K562 (cell line): ENCODE results near the gene SGCG. TPM values are rescaled to one million over a fixed set of nuclear protein-coding genes. Genes with fewer than 3 reads are reported as not detected.

Experiments
- ATAC-seq: fragments of 200-7000 bp; cut with Tn5 transposase; 3 replicates; pipeline ENCODE4 v1.9.1; 2020; ENCODE audit warnings: moderate library complexity
- BruUV-seq: library from RNA; stranded (reverse); fragments of 400-500 nt; replicated peaks from 2 replicates; lab custom pipeline; 2021; lab: Mats Ljungman, UMichigan
- CTCF ChIA-PET: fragments of 300-600 bp; formaldehyde crosslinking; extraction: SDS; loops from one replicate; lab custom pipeline; 2021; ENCODE audit warnings: low intra/inter-chr PET ratio; lab: Yijun Ruan, JAX
- POLR2A ChIA-PET: fragments of 300-600, 350-650 bp; sonication (Branson Sonifier 250); formaldehyde crosslinking; extraction: SDS; loops from one replicate; lab custom pipeline; 2021; ENCODE audit warnings: antibody characterized with exemption, inconsistent platforms; lab: Yijun Ruan, JAX
- DNase-seq, 4 experiments: peaks; one replicate each; pipeline versions ENCODE4 v3.0.0 to v3.0.0-alpha.2; 2011 to 2018; ENCODE audit warnings: low spot score in 3 of 4, mixed read lengths in 3 of 4; ENCODE audit errors: extremely low read depth in 1 of 4
- FAIRE-seq: peaks from 2 replicates; lab custom pipeline; 2011; peaks lifted over from hg19 to GRCh38; lab: Jason Lieb, UNC
- H2AFZ ChIP-seq: 2 replicates; pipeline ENCODE4 v1.6.0; 2011; ENCODE audit warnings: low read depth, low read length, control low read depth, inconsistent platforms
- H3K27ac ChIP-seq: fragments of 200-600 bp; 3 replicates; pipeline ENCODE4 v1.8.0; 2011; ENCODE audit warnings: low read depth, mild to moderate bottlenecking, control low read depth, inconsistent platforms, low read length, moderate library complexity, mixed read lengths; ENCODE audit errors: extremely low read depth
- H3K27me3 ChIP-seq, 2 experiments: fragments of 300-600 bp in 1 of 2; 2 replicates in 1 of 2; 3 replicates in 1 of 2; pipeline versions ENCODE4 v1.6.0 to v1.8.0; 2011; ENCODE audit warnings: inconsistent platforms in 2 of 2, low read length in 2 of 2, mild to moderate bottlenecking in 1 of 2, mixed read lengths in 1 of 2, moderate library complexity in 1 of 2; ENCODE audit not compliant: control insufficient read depth in 2 of 2, insufficient read depth in 2 of 2
- H3K36me3 ChIP-seq: fragments of 300-600 bp; 3 replicates; pipeline ENCODE4 v1.8.0; 2011; ENCODE audit warnings: mild to moderate bottlenecking, low read length, inconsistent platforms; ENCODE audit not compliant: control insufficient read depth, insufficient read depth
- H3K4me1 ChIP-seq, 2 experiments: fragments of 200-600 bp in 1 of 2; replicated peaks in 1 of 2; 2 replicates in 1 of 2; 3 replicates in 1 of 2; pipeline versions ENCODE4 v1.5.1 to v1.8.0; 2011; ENCODE audit warnings: inconsistent platforms in 2 of 2, low read length in 2 of 2, mild to moderate bottlenecking in 1 of 2, mixed read lengths in 1 of 2, moderate library complexity in 1 of 2; ENCODE audit not compliant: control insufficient read depth in 2 of 2, insufficient read depth in 2 of 2
- H3K4me2 ChIP-seq: 2 replicates; pipeline ENCODE4 v1.6.1; 2011; ENCODE audit warnings: low read length, control low read depth, inconsistent platforms, mixed read lengths; ENCODE audit not compliant: insufficient read depth
- H3K4me3 ChIP-seq: fragments of 200-600 bp; sonication (generic), shearing (Covaris generic); 2 replicates; pipeline ENCODE4 v1.5.1; 2016; ENCODE audit warnings: control low read depth, inconsistent platforms
- H3K79me2 ChIP-seq: fragments of 200-600 bp; 3 replicates; pipeline ENCODE4 v1.8.0; 2011; ENCODE audit warnings: low read length, inconsistent platforms; ENCODE audit not compliant: control insufficient read depth, insufficient read depth
- H3K9ac ChIP-seq, 2 experiments: 2 replicates each; pipeline versions ENCODE4 v1.6.0 to v1.6.1; 2011; ENCODE audit warnings: low read depth in 2 of 2, low read length in 2 of 2, control low read depth in 1 of 2, inconsistent platforms in 1 of 2, mild to moderate bottlenecking in 1 of 2, mixed read lengths in 1 of 2; ENCODE audit not compliant: insufficient read depth in 1 of 2
- H3K9me1 ChIP-seq: one replicate; pipeline ENCODE4 v1.6.0; 2011; ENCODE audit warnings: inconsistent platforms, mild to moderate bottlenecking, low read length, moderate library complexity; ENCODE audit not compliant: control insufficient read depth, insufficient read depth
- H3K9me3 ChIP-seq: replicated peaks from 2 replicates; pipeline ENCODE4 v1.5.1; 2011; ENCODE audit warnings: low read depth, low read length, inconsistent platforms; ENCODE audit not compliant: control insufficient read depth, insufficient read depth
- H4K20me1 ChIP-seq: replicated peaks from 2 replicates; pipeline ENCODE4 v1.6.1; 2011; ENCODE audit warnings: low read length, inconsistent platforms, mixed read lengths; ENCODE audit not compliant: control insufficient read depth, insufficient read depth
- CEBPB ChIP-seq: fragments of 450-650 bp; IDR thresholded peaks from 2 replicates; pipeline ENCODE4 v1.6.1; 2016; ENCODE audit warnings: missing genetic modification characterization, missing compliant biosample characterization
- CEBPG ChIP-seq, 3 experiments: fragments of 200-800 bp in 1 of 3; sonication (Bioruptor generic) in 1 of 3; sonication (generic) in 1 of 3; formaldehyde crosslinking in 1 of 3; IDR thresholded peaks in 2 of 3; conservative IDR thresholded peaks in 1 of 3; 2 replicates each; pipeline versions ENCODE4 v1.6.1 to v1.8.0; 2016 to 2022; ENCODE audit warnings: missing compliant biosample characterization in 2 of 3, missing genetic modification characterization in 2 of 3, mild to moderate bottlenecking in 1 of 3, missing genetic modification reagents in 1 of 3
- FOSL1 ChIP-seq: fragments of 200-800 bp; sonication (Bioruptor generic); conservative IDR thresholded peaks from 2 replicates; pipeline ENCODE4 v1.6.1; 2016; ENCODE audit warnings: missing genetic modification characterization, missing compliant biosample characterization
- FOXP1 ChIP-seq: sonication (generic); formaldehyde crosslinking; IDR thresholded peaks from 2 replicates; pipeline ENCODE4 v1.8.0; 2022; ENCODE audit warnings: mild to moderate bottlenecking, missing genetic modification reagents
- NFIX ChIP-seq: fragments of 250-450 bp; sonication (Bioruptor Pico); IDR thresholded peaks from 2 replicates; pipeline ENCODE4 v1.4.0; 2020; ENCODE audit warnings: low read depth, mild to moderate bottlenecking, moderate library complexity
- POLR2H ChIP-seq: IDR thresholded peaks from 2 replicates; pipeline ENCODE4 v1.6.1; 2016; ENCODE audit warnings: missing genetic modification characterization, low read depth, mild to moderate bottlenecking, control low read depth, missing compliant biosample characterization, moderate library complexity
- WGBS: fragments of 100-300 bp; shearing (Covaris generic); methylation state at CpG from one replicate; pipeline ENCODE4 v1.1.6; 2016; ENCODE audit warnings: low coverage, mixed read lengths; ENCODE audit not compliant: insufficient coverage; ENCODE audit errors: missing lambda C conversion rate; 5-methylcytosine and 5-hydroxymethylcytosine counted together
- in situ Hi-C: fragments of 300-500 bp; cut with MboI; formaldehyde crosslinking; loops from 4 replicates; pipeline ENCODE4 v1.15.0; 2018; ENCODE audit warnings: inconsistent platforms, mixed read lengths
- intact Hi-C: fragments of 100-400 bp; cut with micrococcal nuclease; formaldehyde crosslinking; loops from 2 replicates; pipeline ENCODE4 v1.14.2; 2022
- polyA plus RNA-seq, 8 experiments: library from polyadenylated mRNA; depleted of rRNA in 4 of 8; stranded (reverse) in 5 of 8; unstranded in 3 of 8; fragments of >200 nt; fragmentation: Nextera tagmentation in 2 of 8; fragmentation: Illumina TruSeq in 1 of 8; extraction: Ambion mirVana in 2 of 8; extraction: Trizol in 1 of 8; gene quantifications; 2 replicates each; pipeline versions ENCODE4 v1.2.1 to v1.2.3, GENCODE V29; 2011 to 2014; ENCODE audit warnings: inconsistent platforms in 1 of 8, missing spikeins in 1 of 8
- total RNA-seq, 7 experiments: library from RNA; depleted of rRNA in 6 of 7; stranded (reverse); fragments of >200 nt in 6 of 7; fragmentation: Illumina TruSeq in 2 of 7; extraction: Trizol in 2 of 7; gene quantifications; 2 replicates each; pipeline versions ENCODE4 v1.2.1 to v1.2.3, GENCODE V29; 2011 to 2021; ENCODE audit warnings: low replicate concordance in 1 of 7
- TF ChIP-seq, protein P1 (sequence below): fragments of 250-450 bp; sonication (Bioruptor Pico); IDR thresholded peaks from 2 replicates; pipeline ENCODE4 v1.5.0; 2021; ENCODE audit warnings: mild to moderate bottlenecking, borderline replicate concordance

The SGCG gene
- total and polyA plus RNA-seq, 9 of the 15 experiments (the other 6 are each of a cell fraction or from before 2014, with no cell fraction given) = 0.04 to 0.44 (median 0.34) TPM

DNA sequence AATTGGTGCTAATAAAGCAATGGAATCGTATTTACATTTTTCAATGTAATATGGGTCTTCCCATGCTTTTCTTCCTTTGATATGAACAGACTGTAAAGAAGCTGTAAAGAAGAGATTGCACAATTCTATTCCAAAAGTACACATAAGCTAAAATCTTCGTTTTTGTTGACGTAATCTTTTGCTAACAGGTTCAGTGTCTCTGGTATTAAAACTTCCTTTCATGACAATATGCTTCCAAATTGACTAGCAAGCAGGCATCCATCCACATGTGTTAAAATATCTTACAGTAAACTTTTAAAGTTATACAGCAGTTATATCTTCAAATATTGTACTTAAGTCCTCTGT lies 19.3 kb upstream of the SGCG start:
- Histone ChIP-seq H3K9me1 (no peaks in the 10 kb centered on the region), H3K79me2 (no peaks in the 10 kb centered on the region), H3K36me3 (no peaks in the 10 kb centered on the region), H3K9ac (no peak overlapping the region), H3K27me3 (no peaks in the 10 kb centered on the region; a peak in 1 of 5 replicates), H3K27ac (no peak overlapping the region), H3K4me3 (no peak overlapping the region), H3K9me3 (no peaks in the 10 kb centered on the region), H4K20me1 (no peaks in the 10 kb centered on the region), H2AFZ (no peak overlapping the region), H3K4me2 (peak overlapping the region; percentile 37; the same call in 1 of the 2 replicates), H3K4me1 (peaks cover 0 to 7% of the 10 kb centered on the region in 2 experiments; a peak in 1 of 5 replicates)
- no peak for ATAC-seq
- POLR2A ChIA-PET = no interaction called here
- intact Hi-C loops = no loop called here
- CTCF ChIA-PET = no interaction called here
- WGBS = 3% methylated on average over 3 of the region's 3 CpGs
- TF ChIP-seq FOSL1 (tag) (0 out of 2 replicates have a peak, but pooled peaks have one; percentile 20), FOXP1 (CRISPR knock-in tag) (no peak), CEBPB (peak; percentile 75), CEBPG (CRISPR knock-in tag; IDR thresholded peaks at IDR 0.05) (no peak), CEBPG (tag; conservative IDR thresholded peaks at IDR 0.05 in 1 of 2, IDR thresholded peaks at IDR 0.05 in 1 of 2) (peak; percentile 80 to 83), NFIX (no peak), POLR2H (tag) (peak; percentile 83)
- TF ChIP-seq, protein P1, sequence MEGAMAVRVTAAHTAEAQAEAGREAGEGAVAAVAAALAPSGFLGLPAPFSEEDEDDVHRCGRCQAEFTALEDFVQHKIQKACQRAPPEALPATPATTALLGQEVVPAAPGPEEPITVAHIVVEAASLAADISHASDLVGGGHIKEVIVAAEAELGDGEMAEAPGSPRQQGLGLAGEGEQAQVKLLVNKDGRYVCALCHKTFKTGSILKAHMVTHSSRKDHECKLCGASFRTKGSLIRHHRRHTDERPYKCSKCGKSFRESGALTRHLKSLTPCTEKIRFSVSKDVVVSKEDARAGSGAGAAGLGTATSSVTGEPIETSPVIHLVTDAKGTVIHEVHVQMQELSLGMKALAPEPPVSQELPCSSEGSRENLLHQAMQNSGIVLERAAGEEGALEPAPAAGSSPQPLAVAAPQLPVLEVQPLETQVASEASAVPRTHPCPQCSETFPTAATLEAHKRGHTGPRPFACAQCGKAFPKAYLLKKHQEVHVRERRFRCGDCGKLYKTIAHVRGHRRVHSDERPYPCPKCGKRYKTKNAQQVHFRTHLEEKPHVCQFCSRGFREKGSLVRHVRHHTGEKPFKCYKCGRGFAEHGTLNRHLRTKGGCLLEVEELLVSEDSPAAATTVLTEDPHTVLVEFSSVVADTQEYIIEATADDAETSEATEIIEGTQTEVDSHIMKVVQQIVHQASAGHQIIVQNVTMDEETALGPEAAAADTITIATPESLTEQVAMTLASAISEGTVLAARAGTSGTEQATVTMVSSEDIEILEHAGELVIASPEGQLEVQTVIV (CRISPR knock-in tag) = no peak
- DNase-seq = no peak
- FAIRE-seq = no peak
- no TSS peak for BruUV-seq
- in situ Hi-C loops = no loop called here
